Hypothalamus (tissue), 51 donors: ENCODE data around the gene NTMT2.

ENCODE experiments used
- DNase-seq, 51 donors: peaks; one replicate each; lab custom pipeline; 2025; lab: John Stamatoyannopoulos, UW

Gene NTMT2

GRCh38 chr1:170203693-170204092 is 57.9 kb downstream of the NTMT2 start:
- no peak for DNase-seq

- DNase-seq, result no peak
These were observed 58.4 kb downstream of the NTMT2 start for GRCh38 chr1:170204121-170204520.

GRCh38 chr1:170205301-170205700 is 59.5 kb downstream of the NTMT2 start:
- no peak for DNase-seq

- DNase-seq, result no peak
These were observed 63.4 kb downstream of the NTMT2 start for GRCh38 chr1:170209125-170209524.

GRCh38 chr1:170210142-170210541 is 64.4 kb downstream of the NTMT2 start:
- no peak for DNase-seq

- DNase-seq, result no peak
These were observed 67.8 kb downstream of the NTMT2 start for GRCh38 chr1:170213596-170213995.

GRCh38 chr1:170214117-170215032 is 68.6 kb downstream of the NTMT2 start:
- no peak for DNase-seq

GRCh38 chr1:170215072-170215885 is 69.5 kb downstream of the NTMT2 start:
- DNase-seq, result no peak

GRCh38 chr1:170217517-170218256 is 71.9 kb downstream of the NTMT2 start:
- no peak for DNase-seq

GRCh38 chr1:170218257-170218650 is 72.5 kb downstream of the NTMT2 start:
- no peak for DNase-seq
